MG63 (cell line): Measurements from ENCODE around the gene MAB21L3. TPM values are rescaled to one million over a fixed set of nuclear protein-coding genes. Genes with fewer than 3 reads are reported as not detected.

Experiments
- DNase-seq: peaks from one replicate; pipeline ENCODE4 v3.0.0-alpha.2; 2020
- H3K27me3 ChIP-seq: fragments of 250-450 bp; sonication (Bioruptor Pico); 2 replicates; pipeline ENCODE4 v1.5.1; 2020; ENCODE audit warnings: mild to moderate bottlenecking, moderate library complexity
- H3K36me3 ChIP-seq: fragments of 250-450 bp; sonication (Bioruptor Pico); 2 replicates; pipeline ENCODE4 v1.5.1; 2020; ENCODE audit warnings: mild to moderate bottlenecking, moderate library complexity
- H3K4me3 ChIP-seq: fragments of 250-450 bp; sonication (Bioruptor Pico); 2 replicates; pipeline ENCODE4 v1.5.1; 2020; ENCODE audit warnings: mild to moderate bottlenecking, moderate library complexity
- H3K9me3 ChIP-seq: fragments of 250-450 bp; sonication (Bioruptor Pico); 2 replicates; pipeline ENCODE4 v1.5.1; 2020; ENCODE audit warnings: mild to moderate bottlenecking, moderate library complexity
- total RNA-seq: library from RNA; depleted of rRNA; stranded (reverse); fragments of >200 nt; shearing (Covaris generic); gene quantifications from 2 replicates; pipeline ENCODE4 v1.2.3, GENCODE V29; 2014; ENCODE audit warnings: low replicate concordance

MAB21L3 gene
- total RNA-seq, 1 experiment from 2014 or later: 1.3 TPM

DNA sequence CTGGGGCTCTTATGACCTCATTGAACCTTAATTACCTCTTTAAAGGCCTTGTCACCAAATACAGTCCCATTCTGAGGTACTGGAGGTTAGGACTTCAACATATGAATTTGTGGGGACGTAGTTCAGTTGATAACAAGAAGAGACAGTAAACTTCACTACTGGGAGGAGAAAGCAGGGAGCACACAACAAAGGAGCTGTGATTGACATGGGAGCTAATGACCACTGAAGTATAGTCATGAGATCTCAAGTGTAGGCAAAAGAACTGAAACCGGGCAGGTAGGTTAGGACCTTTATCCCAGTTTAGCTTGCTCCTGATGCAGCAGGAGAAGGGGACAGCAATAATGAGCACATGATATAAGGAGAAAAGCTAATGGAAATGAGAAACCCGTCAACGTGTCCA lies 11.8 kb upstream of the MAB21L3 start:
- H3K9me3 ChIP-seq: peaks cover 7% of the 10 kb centered on the region
- no peaks in the 10 kb centered on the region for H3K36me3 ChIP-seq
- no peaks in the 10 kb centered on the region for H3K27me3 ChIP-seq
- H3K4me3 ChIP-seq: no peak overlapping the region
- no peak for DNase-seq

DNA sequence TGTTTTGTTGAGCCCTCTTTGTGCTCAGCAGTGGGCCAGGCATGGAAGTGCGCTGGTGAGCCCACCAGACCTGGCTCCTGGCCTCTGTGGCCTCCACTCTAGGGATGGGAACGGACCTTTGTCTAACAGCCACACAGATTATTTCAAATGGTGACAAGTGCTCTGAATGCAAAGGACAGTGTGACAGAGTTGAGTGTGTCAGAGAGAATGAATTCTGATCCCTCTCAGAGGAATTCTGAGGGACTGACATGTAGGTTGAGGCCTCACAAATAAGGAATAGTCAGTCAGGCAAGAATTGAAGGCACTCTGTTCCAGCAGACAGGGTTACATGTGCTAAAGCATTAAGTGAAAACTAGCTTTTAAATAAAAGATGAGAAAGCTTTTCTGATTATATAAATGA lies 11.3 kb upstream of the MAB21L3 start:
- H3K4me3 ChIP-seq: no peak overlapping the region

DNA sequence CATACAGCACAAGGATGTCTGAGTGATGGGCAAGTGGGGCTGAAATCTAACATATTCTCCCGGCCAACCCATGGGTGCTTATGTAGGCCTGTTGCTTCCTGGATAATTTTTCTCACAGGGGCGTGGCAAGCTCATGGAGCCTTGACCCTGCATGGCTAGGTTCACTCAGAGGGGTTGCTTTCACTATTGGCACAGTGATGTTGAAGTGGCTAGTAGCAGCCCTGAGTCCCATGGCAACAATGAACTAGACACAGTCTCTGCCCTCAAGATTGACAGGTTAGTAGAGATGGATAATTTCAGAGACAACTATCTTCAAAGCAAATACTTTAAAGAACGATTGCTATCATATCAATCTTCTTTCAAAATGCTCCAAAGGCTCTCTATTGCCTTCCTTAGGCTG lies 6.5 kb upstream of the MAB21L3 start:
- Histone ChIP-seq H3K27me3 (no peaks in the 10 kb centered on the region), H3K9me3 (no peaks in the 10 kb centered on the region), H3K36me3 (no peaks in the 10 kb centered on the region), H3K4me3 (no peak overlapping the region)
- no peak for DNase-seq

More for the DNA sequence above, 11.3 kb upstream of the MAB21L3 start:
- peaks cover 4% of the 10 kb centered on the region for H3K9me3 ChIP-seq
- no peaks in the 10 kb centered on the region for H3K36me3 ChIP-seq
- no peak for DNase-seq
- H3K27me3 ChIP-seq: no peaks in the 10 kb centered on the region

DNA sequence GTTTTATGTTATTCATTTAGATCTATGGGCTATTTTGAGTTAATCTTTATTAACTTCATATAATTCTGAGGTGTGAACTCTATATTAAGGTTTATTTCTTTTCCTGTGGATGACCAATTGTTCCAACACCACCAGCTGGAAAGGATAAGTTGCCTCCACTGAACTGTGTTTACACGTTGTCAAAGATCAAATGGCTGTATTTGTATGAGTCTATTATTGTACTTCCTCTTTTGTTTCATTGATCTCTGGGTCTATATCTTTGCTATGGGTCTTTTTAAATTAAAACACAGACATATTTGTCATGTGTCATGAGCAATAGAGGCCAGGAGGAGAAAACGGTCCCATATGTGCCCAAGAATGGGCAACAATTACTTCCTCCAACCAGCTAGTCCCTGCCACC lies 5.2 kb upstream of the MAB21L3 start:
- Histone ChIP-seq H3K36me3 (no peaks in the 10 kb centered on the region), H3K9me3 (no peaks in the 10 kb centered on the region), H3K4me3 (no peak overlapping the region), H3K27me3 (no peaks in the 10 kb centered on the region)
- DNase-seq: no peak

DNA sequence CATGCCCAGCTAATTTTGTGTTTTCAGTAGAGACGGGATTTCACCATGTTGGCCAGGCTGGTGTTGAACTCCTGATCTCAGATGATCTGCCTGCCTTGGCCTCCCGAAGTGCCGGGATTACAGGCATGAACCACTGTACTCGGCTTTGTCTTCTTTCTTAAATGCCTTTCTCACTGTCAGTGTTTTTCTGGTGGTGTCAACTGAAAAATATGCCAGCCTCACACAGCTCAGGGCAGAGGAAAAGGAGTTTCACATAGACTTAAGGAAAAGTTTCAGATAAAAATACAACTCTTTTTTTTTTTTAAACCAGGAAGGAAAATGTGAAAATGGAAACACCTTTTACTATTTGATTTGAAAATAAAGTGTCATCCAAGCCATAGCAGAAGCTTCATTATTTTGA lies 4.6 kb upstream of the MAB21L3 start:
- H3K27me3 ChIP-seq: no peaks in the 10 kb centered on the region
- no peak overlapping the region for H3K4me3 ChIP-seq
- H3K9me3 ChIP-seq: no peaks in the 10 kb centered on the region
- DNase-seq: no peak
- H3K36me3 ChIP-seq: no peaks in the 10 kb centered on the region

DNA sequence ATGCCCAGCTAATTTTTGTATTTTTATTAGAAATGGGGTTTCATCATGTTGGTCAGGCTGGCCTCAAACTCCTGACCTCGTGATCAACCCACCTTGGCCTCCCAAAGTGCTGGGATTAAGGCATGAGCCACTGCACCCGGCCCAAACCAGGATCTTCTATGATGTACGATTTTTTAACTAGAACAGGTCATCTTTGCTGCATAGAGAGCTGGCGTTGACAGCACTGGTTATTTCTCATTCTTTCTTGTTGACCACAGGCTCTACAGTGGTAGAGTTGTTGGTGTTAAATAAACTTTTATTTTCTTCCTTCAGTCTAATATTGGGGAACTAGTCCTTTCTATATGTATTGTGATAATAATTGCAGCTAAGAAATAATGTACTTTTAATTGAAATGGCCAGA lies 3.8 kb upstream of the MAB21L3 start:
- no peaks in the 10 kb centered on the region for H3K36me3 ChIP-seq
- no peak overlapping the region for H3K4me3 ChIP-seq
- H3K27me3 ChIP-seq: no peaks in the 10 kb centered on the region
- no peak for DNase-seq
- no peaks in the 10 kb centered on the region for H3K9me3 ChIP-seq

DNA sequence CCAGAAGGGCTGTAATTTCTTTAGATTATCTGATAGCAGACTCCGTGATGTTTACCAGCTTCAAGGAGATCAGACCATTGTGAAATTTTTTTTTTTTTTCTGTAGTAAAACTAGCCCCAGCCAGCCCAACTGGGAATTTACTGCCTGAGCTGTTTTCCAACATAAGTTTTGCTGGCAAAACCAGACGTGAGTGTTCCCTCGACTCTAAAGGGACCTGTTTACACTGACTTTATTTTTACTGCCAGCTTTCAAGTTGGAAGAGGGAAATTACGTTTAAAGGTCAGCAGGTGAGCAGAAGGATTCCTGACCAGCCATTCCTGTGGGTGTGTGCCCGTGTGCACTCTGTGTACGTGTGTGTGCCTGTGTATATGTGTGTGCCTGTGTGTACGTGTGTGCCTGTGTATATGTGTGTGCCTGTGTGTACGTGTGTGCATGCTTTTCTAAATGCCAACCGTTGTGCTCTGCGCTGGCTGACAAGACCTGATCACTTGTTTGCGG lies 374 bp downstream of the MAB21L3 start:
- H3K4me3 ChIP-seq: no peak overlapping the region
- H3K27me3 ChIP-seq: no peaks in the 10 kb centered on the region
- no peak for DNase-seq
- no peaks in the 10 kb centered on the region for H3K9me3 ChIP-seq
- H3K36me3 ChIP-seq: no peaks in the 10 kb centered on the region

DNA sequence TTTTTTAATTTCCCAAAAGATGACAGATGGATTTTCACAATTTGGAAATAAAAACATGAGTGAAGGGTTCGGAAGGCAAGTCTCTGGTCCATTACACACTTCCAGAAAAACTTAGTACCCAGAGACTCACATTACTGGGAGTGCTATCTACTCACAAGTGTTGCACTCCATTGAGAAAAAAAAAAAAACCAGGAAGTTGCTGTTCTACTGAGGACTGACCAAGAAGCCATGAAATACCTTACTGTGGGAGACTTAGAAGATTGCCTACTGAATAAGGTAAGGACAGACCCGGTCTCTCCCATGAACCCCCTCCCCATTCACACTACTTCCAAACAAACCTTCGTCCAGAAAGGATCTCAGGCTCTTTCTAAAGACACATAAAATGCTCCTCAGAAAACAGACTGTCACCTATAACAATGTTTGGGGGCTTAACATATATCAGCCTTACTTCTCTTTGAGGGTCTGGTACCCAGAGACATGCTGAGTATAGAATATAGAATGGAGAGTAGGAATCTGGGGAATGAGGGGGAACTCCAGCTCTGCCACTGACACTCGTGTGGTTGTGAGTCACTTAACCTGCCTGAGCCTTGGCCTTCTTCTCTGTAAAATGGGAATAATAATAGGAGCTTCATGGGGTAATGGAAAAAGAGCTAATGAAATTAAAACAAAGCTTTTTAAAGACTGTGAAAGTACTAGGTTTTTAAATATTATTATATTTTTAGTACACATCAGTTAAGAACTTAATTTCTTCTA lies 1.4 kb downstream of the MAB21L3 start:
- no peak overlapping the region for H3K4me3 ChIP-seq
- no peaks in the 10 kb centered on the region for H3K9me3 ChIP-seq
- no peaks in the 10 kb centered on the region for H3K27me3 ChIP-seq
- H3K36me3 ChIP-seq: no peaks in the 10 kb centered on the region
- no peak for DNase-seq

DNA sequence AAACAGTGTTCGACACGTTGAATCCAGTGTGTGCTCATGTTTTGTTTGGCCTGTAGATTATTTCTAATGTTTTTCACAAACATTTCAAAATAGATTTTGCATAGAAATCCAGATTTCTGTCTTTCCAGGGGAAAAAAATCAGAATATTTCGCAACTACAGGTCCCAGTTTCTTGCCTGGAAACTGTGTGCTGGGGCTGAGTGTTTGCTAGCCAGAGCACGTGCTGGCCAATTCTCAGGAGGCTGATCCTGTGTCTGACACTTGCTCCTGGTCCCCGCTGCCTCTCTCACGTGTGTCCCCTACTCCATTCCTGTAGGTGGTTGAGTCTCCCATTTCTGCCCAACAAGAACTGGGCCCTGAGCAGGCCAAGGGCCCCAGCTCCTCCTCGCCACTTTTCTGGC lies 2.4 kb downstream of the MAB21L3 start:
- DNase-seq: no peak
- Histone ChIP-seq H3K36me3 (no peaks in the 10 kb centered on the region), H3K9me3 (no peaks in the 10 kb centered on the region)

DNA sequence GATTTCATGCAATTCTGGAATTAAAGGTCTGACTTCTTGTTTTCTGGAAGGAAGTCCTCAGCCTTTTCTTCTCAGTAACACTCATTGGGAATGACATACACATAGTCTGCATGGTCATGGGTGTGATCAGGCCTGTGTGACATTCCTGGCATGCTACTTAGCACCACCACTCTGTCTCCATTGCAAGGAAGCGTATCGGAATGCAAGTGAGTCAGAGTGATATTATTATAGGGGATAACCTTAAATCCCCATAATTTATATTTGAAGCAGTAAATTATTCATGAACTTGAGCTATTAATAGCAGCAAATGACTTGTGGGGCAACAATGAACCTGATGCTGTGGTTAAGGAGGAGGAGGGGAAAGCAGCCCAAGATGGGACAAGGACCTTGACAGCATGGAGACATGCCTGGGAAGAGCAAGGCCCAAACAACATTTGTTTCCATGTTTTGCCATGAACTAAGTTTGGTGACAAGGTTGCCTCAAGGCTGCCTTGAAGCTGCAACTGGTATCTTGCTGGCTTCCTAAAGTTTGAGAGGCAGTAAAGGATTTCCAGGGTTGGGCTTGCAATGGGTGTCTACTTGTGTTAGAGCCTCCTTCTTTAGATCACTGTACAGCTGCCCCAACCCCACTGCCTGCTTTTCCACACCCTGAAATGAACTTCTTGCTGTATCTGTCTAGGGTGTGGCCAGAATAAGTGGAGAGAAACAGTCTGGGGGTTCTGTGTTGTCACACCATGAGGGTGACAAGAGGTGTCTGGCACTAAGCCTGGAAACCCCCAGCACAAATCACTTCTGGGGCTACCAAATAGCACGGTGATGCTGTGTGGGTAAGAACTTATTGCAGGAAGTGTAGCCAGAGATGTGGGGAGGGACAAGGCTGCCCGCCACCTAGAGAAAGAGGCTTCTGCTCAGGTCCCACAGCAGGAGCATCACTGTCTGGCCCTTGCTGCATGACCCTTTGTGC lies 4.6 kb downstream of the MAB21L3 start:
- H3K9me3 ChIP-seq: no peaks in the 10 kb centered on the region
- H3K27me3 ChIP-seq: no peaks in the 10 kb centered on the region

More for the DNA sequence above, 2.4 kb downstream of the MAB21L3 start:
- no peak overlapping the region for H3K4me3 ChIP-seq
- no peaks in the 10 kb centered on the region for H3K27me3 ChIP-seq

DNA sequence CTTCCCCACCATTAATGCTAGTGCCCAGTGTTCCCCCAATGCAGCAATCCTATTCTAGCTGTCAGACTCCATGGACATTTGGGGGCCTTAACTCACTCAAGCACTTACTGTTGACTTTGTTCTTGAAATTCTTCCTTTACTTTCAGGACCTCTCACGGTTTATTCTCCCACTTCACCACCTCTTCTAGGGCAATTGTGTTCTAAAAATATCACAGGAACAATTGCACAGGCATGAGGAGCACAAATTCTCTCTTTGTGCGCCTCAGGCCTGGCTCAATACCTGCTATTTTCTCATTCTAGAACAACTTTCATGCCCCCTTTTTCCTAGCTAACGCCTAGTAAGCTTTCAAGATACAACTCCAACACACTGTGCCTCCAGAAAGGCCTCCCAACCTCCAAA lies 7.3 kb downstream of the MAB21L3 start:
- H3K36me3 ChIP-seq: no peaks in the 10 kb centered on the region
- H3K4me3 ChIP-seq: no peak overlapping the region
- DNase-seq: no peak
- no peaks in the 10 kb centered on the region for H3K27me3 ChIP-seq
- no peaks in the 10 kb centered on the region for H3K9me3 ChIP-seq

More for the DNA sequence above, 4.6 kb downstream of the MAB21L3 start:
- DNase-seq: peak; percentile 83
- H3K36me3 ChIP-seq: no peaks in the 10 kb centered on the region
- no peak overlapping the region for H3K4me3 ChIP-seq

DNA sequence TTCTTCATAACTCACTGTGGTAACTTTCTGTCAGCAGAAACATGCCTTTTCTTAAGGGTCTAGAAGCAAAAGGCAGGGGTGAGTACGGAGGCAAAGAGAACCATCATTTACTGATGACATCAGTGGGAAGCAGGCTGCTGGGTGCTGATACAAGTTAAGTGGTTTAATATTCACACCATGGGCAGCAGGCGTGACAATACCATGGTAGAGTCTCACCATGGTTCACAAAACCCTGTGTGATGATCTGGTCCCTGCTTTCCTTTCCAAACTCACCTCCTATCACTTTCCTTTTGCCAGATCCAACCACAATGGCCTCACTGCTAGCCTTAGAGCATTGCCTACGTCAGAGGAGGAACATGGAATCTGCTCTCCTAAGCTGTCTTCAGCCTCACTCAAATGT lies 8.7 kb downstream of the MAB21L3 start:
- no peaks in the 10 kb centered on the region for H3K9me3 ChIP-seq

DNA sequence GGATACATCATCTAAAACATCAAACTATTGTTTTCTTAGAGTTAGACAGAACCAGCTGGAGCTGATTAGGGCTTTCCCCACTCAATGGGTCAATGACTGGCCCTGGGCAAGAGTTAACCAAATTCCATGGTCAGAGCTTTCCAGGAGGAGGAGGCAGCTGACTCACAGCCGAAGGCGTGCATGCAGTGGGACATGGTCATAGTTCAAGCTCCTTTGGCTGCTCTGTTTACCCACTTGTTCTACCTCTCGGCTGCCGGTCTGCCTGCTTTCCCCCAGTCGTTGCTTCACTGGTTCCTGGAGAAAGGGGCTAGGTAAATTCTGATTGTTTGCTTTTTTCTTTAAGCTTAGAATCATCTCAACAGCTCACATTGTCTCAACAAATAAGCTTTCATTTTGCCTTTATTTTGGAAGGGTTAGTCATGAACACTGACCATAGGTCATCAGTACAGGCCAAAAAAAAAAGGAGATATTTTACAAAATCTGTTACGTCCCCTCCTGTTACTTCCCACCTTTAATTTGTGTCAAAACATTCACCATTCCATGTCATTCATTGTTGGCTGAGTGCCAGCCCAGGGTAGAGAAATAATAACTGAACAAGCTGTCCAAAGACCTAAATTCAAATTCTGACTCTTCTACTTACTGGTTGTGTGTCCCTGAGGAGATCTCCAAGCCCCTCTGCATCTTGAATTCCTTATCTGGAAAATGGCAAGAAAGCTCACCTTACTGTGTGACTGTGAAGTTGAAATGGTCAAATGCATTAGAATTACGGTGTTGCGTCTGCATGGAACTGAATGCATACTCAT lies 12.0 kb downstream of the MAB21L3 start:
- Histone ChIP-seq H3K27me3 (no peaks in the 10 kb centered on the region), H3K9me3 (no peaks in the 10 kb centered on the region), H3K4me3 (no peak overlapping the region), H3K36me3 (no peaks in the 10 kb centered on the region)
- peak; percentile 93 for DNase-seq

More for the DNA sequence above, 8.7 kb downstream of the MAB21L3 start:
- DNase-seq: no peak
- Histone ChIP-seq H3K4me3 (no peak overlapping the region), H3K36me3 (no peaks in the 10 kb centered on the region), H3K27me3 (no peaks in the 10 kb centered on the region)

DNA sequence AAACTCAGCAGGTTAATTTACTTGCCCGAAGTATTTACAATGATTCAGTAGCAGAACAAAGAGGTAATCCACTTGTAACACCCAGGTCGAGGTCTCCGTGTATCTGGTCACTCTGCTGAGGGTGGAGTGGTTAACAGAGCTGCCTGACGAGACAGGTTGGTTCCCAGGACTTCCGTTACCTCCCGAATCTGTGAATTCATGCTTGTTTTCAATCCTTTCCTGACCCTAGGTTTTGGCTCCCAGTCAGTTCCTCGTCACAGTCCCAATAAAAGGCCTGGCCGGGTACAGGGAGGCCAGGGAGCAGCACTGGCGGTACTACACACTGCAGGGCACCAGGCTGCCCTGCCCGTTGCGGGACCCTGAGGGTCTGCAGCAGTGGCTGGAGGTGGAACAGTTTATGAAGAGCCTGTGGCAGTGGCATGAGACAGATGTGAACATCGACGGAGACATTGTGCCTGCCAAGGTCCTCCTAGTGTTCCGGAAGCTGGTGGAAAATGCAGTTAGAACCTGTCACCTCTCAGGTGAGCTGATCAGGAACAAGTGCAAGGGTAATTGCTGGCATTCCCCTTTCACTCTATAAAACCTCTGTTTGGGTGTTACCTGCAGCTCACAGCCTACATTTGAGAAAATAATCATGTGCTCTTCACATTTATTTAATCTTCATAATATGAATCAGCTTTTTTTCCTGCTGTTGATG lies 12.8 kb downstream of the MAB21L3 start:
- no peaks in the 10 kb centered on the region for H3K9me3 ChIP-seq
- no peaks in the 10 kb centered on the region for H3K27me3 ChIP-seq
- no peak overlapping the region for H3K4me3 ChIP-seq
- H3K36me3 ChIP-seq: no peaks in the 10 kb centered on the region
- no peak for DNase-seq

DNA sequence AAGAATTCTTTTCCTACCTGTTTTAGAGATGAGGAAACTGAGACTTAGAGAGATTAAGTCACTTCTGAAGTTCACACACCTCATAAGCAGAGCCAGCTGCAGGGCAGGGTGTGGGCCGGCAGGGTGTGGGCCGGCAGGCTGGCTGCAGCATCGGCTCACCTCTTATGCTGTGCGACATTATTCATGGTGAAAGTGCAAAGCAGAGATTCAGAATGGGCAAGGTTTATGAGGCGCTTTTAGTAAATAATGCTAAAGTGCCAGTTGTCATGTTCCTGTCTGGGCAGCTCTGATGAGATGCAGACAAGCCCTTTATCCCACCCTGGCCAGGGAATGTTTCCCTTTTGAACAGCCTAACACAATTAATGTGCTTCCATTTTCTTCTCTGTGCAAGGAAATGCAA lies 14.6 kb downstream of the MAB21L3 start:
- H3K36me3 ChIP-seq: no peaks in the 10 kb centered on the region
- DNase-seq: no peak
- H3K27me3 ChIP-seq: no peaks in the 10 kb centered on the region
- no peaks in the 10 kb centered on the region for H3K9me3 ChIP-seq
- H3K4me3 ChIP-seq: no peak overlapping the region

DNA sequence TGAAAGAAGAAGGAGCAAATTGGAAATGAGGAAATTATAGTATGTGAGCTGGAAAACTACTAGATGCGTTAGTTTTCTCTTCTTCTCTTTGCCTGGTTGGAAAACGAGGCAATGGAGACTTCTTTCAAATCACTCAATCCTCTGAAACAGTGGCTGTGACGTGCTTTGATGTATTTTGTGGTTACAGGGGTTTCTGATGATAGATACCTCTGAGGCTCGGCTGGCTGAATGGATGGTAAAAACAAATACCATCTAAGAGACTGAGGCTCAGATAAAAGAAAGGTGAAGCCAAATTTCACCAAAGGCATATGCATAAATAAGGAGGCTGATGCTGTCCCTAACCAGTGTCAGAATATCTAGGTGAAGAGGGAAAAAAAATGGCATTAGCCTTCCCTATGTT lies 15.1 kb downstream of the MAB21L3 start:
- Histone ChIP-seq H3K36me3 (no peaks in the 10 kb centered on the region), H3K4me3 (no peak overlapping the region), H3K9me3 (no peaks in the 10 kb centered on the region), H3K27me3 (no peaks in the 10 kb centered on the region)
- no peak for DNase-seq
